Naive thymus-derived CD4-positive, alpha-beta T cell (primary cell): ENCODE results near the gene CACHD1. TPM values are rescaled to one million over a fixed set of nuclear protein-coding genes. Genes with fewer than 3 reads are reported as not detected.

ENCODE experiments used
- ATAC-seq: fragments of 150-1000 bp; cut with Tn5 transposase; 2 replicates; pipeline ENCODE4 v1.10.0; 2021; ENCODE audit warnings: mild to moderate bottlenecking, moderate library complexity
- CTCF ChIA-PET: fragments of 350-600 bp; sonication (Branson Sonifier 250); formaldehyde crosslinking; loops from one replicate; lab custom pipeline; 2021; ENCODE audit warnings: antibody characterized with exemption; lab: Charles Lee
- POLR2A ChIA-PET: fragments of 350-600 bp; sonication (Branson Sonifier 250); formaldehyde crosslinking; loops from one replicate; lab custom pipeline; 2021; ENCODE audit warnings: antibody characterized with exemption, inconsistent platforms; lab: Charles Lee
- DNase-seq, 9 donors: peaks; one replicate each; pipeline versions ENCODE4 v3.0.0 to v3.0.0-alpha.2; 2020 to 2022; ENCODE audit warnings: mixed read lengths in 1 of 9
- H3K27ac ChIP-seq: one replicate; pipeline ENCODE4 v1.7.0; 2013; ENCODE audit warnings: mild to moderate bottlenecking, low read depth, low read length, moderate library complexity
- H3K27me3 ChIP-seq, 2 donors: one replicate each; pipeline ENCODE4 v1.7.0; 2013; ENCODE audit warnings: low read length in 2 of 2, mild to moderate bottlenecking in 2 of 2, moderate library complexity in 2 of 2; ENCODE audit not compliant: control insufficient read depth in 2 of 2, insufficient read depth in 2 of 2
- H3K36me3 ChIP-seq, 3 experiments: 1 replicate in 2 of 3; 2 replicates in 1 of 3; pipeline ENCODE4 v1.7.0; 2013; ENCODE audit warnings: low read length in 3 of 3, mild to moderate bottlenecking in 3 of 3, moderate library complexity in 1 of 3; ENCODE audit not compliant: insufficient read depth in 3 of 3, control insufficient read depth in 2 of 3
- H3K4me1 ChIP-seq, 2 donors: one replicate each; pipeline ENCODE4 v1.7.0; 2013; ENCODE audit warnings: low read length in 2 of 2, mild to moderate bottlenecking in 2 of 2, moderate library complexity in 1 of 2; ENCODE audit not compliant: control insufficient read depth in 2 of 2, insufficient read depth in 2 of 2
- H3K4me3 ChIP-seq: 2 replicates; pipeline ENCODE4 v1.7.0; 2013; ENCODE audit warnings: mild to moderate bottlenecking, low read length
- H3K9me3 ChIP-seq, 3 experiments: 1 replicate in 2 of 3; 2 replicates in 1 of 3; pipeline ENCODE4 v1.7.0; 2013; ENCODE audit warnings: low read length in 3 of 3; ENCODE audit not compliant: control insufficient read depth in 2 of 3
- H3K27ac Mint-ChIP-seq, 9 donors: one replicate each; pipeline ENCODE4 v1.8.0; 2020 to 2022; ENCODE audit warnings: mixed read lengths in 9 of 9, mild to moderate bottlenecking in 8 of 9, moderate library complexity in 5 of 9, inconsistent platforms in 2 of 9
- H3K27me3 Mint-ChIP-seq, 5 donors: one replicate each; pipeline ENCODE4 v1.8.0; 2021 to 2022; ENCODE audit warnings: mixed read lengths in 5 of 5, mild to moderate bottlenecking in 1 of 5
- H3K36me3 Mint-ChIP-seq, 5 donors: one replicate each; pipeline ENCODE4 v1.8.0; 2020 to 2022; ENCODE audit warnings: mixed read lengths in 5 of 5, mild to moderate bottlenecking in 3 of 5, inconsistent platforms in 1 of 5
- H3K4me1 Mint-ChIP-seq, 7 donors: one replicate each; pipeline ENCODE4 v1.8.0; 2020 to 2022; ENCODE audit warnings: mixed read lengths in 7 of 7, mild to moderate bottlenecking in 3 of 7, inconsistent platforms in 1 of 7
- H3K4me3 Mint-ChIP-seq, 10 donors: one replicate each; pipeline ENCODE4 v1.8.0; 2020 to 2022; ENCODE audit warnings: mild to moderate bottlenecking in 10 of 10, mixed read lengths in 10 of 10, moderate library complexity in 6 of 10, inconsistent platforms in 2 of 10
- H3K9me3 Mint-ChIP-seq, 11 donors: one replicate each; pipeline ENCODE4 v1.8.0; 2020 to 2022; ENCODE audit warnings: mixed read lengths in 11 of 11, mild to moderate bottlenecking in 4 of 11, inconsistent platforms in 1 of 11, moderate library complexity in 1 of 11
- intact Hi-C, 2 donors: fragments of 100-400 bp; cut with micrococcal nuclease; formaldehyde crosslinking; loops; one replicate each; pipeline ENCODE4 v1.15.1; 2023
- polyA plus RNA-seq, 2 donors: library from polyadenylated mRNA; unstranded; fragments of 300-500 nt; fragmentation: Illumina TruSeq; gene quantifications; one replicate each; pipeline ENCODE4 v1.2.3, GENCODE V29; 2021
- total RNA-seq, 6 experiments: library from RNA in 5 of 6; stranded (reverse) in 5 of 6; gene quantifications; 1 replicate in 5 of 6; 2 replicates in 1 of 6; pipeline ENCODE4 v1.2.3 and lab custom pipeline; 2021 to 2026

Gene CACHD1
- total and polyA plus RNA-seq, 7 experiments from 2014 or later = 0.15 to 9.0 (median 3.4) TPM

GRCh38 chr1:64536836-64537490, 67.0 kb downstream of the CACHD1 start:
- Histone ChIP-seq H3K27ac (no peak overlapping the region), H3K4me1 (peaks cover 0 to 39% of the 10 kb centered on the region in 2 donors), H3K36me3 (no peaks in the 10 kb centered on the region), H3K9me3 (no peaks in the 10 kb centered on the region), H3K4me3 (no peak overlapping the region), H3K27me3 (no peaks in the 10 kb centered on the region)
- H3K4me3 Mint-ChIP-seq = peak overlapping the region in 7 of 10 donors; percentile 25 to 84 (median 41)
- peak overlapping the region in 6 of 9 donors; percentile 56 to 87 (median 72) for H3K27ac Mint-ChIP-seq
- CTCF ChIA-PET = no interaction called here
- DNase-seq (no peak), ATAC-seq (no peak)
- H3K27me3 Mint-ChIP-seq = peaks cover 0 to 2% (median 0%) of the 10 kb centered on the region in 5 donors
- H3K36me3 Mint-ChIP-seq = peaks cover 2 to 9% (median 6%) of the 10 kb centered on the region in 5 donors
- H3K9me3 Mint-ChIP-seq = peaks cover 0 to 6% (median 0%) of the 10 kb centered on the region in 11 donors
- intact Hi-C loops = no loop called here
- POLR2A ChIA-PET = interaction anchor here (0.6 to 1.9 kb wide), 4 partner anchors 14 to 42 kb away, joined by 3 to 9 read pairs (median 4); no protein-coding TSS in a partner anchor
- peaks cover 22 to 86% (median 54%) of the 10 kb centered on the region in 7 donors for H3K4me1 Mint-ChIP-seq

- ATAC-seq (no peak), DNase-seq (no peak)
- Mint-ChIP-seq H3K9me3 (peaks cover 0 to 4% (median 0%) of the 10 kb centered on the region in 11 donors), H3K36me3 (peaks cover 0 to 7% (median 4%) of the 10 kb centered on the region in 5 donors), H3K27me3 (peaks cover 0 to 5% (median 0%) of the 10 kb centered on the region in 5 donors), H3K27ac (peak overlapping the region in 8 of 9 donors; percentile 49 to 95 (median 85)), H3K4me1 (peaks cover 22 to 86% (median 55%) of the 10 kb centered on the region in 7 donors), H3K4me3 (peak overlapping the region in 9 of 10 donors; percentile 26 to 84 (median 59))
- Histone ChIP-seq H3K9me3 (no peaks in the 10 kb centered on the region), H3K36me3 (no peaks in the 10 kb centered on the region), H3K4me3 (no peak overlapping the region), H3K27ac (peak overlapping the region; percentile 43), H3K4me1 (peaks cover 0 to 39% of the 10 kb centered on the region in 2 donors), H3K27me3 (no peaks in the 10 kb centered on the region)
- intact Hi-C loops = loop anchor here in 1 of 2 donors (1.0 kb wide), 2 partner anchors 11 to 32 kb away; no protein-coding TSS in a partner anchor
- CTCF ChIA-PET = interaction anchor here (0.7 to 0.8 kb wide), 3 partner anchors 47 to 517 kb away, joined by 3 read pairs; no protein-coding TSS in a partner anchor
- POLR2A ChIA-PET = interaction anchor here (0.6 to 2.3 kb wide), 5 partner anchors 13 to 43 kb away, joined by 3 to 9 read pairs (median 6); no protein-coding TSS in a partner anchor
Observed at GRCh38 chr1:64537942-64538341, 68.0 kb downstream of the CACHD1 start.

- ChIA-PET POLR2A (interaction anchor here (0.7 to 2.3 kb wide), 4 partner anchors 13 to 208 kb away, joined by 3 to 9 read pairs (median 6); no protein-coding TSS in a partner anchor), CTCF (interaction anchor here (0.7 to 0.8 kb wide), 2 partner anchors 76 to 517 kb away, joined by 3 read pairs; no protein-coding TSS in a partner anchor)
- H3K27me3 Mint-ChIP-seq = peaks cover 0 to 5% (median 0%) of the 10 kb centered on the region in 5 donors
- Histone ChIP-seq H3K27me3 (no peaks in the 10 kb centered on the region), H3K4me1 (peaks cover 0 to 39% of the 10 kb centered on the region in 2 donors), H3K9me3 (no peaks in the 10 kb centered on the region), H3K27ac (peak overlapping the region; percentile 43), H3K36me3 (no peaks in the 10 kb centered on the region), H3K4me3 (no peak overlapping the region)
- peak overlapping the region in 7 of 9 donors; percentile 45 to 95 (median 84) for H3K27ac Mint-ChIP-seq
- H3K4me1 Mint-ChIP-seq = peaks cover 22 to 91% (median 55%) of the 10 kb centered on the region in 7 donors
- peak overlapping the region in 6 of 10 donors; percentile 18 to 84 (median 56) for H3K4me3 Mint-ChIP-seq
- ATAC-seq = no peak
- intact Hi-C loops = loop anchor here in 1 of 2 donors (1.0 kb wide), 2 partner anchors 11 to 32 kb away; no protein-coding TSS in a partner anchor
- peaks cover 0 to 4% (median 0%) of the 10 kb centered on the region in 11 donors for H3K9me3 Mint-ChIP-seq
- DNase-seq = peak in 3 of 9 donors; percentile 13 to 25 (median 20)
- peaks cover 0 to 7% (median 4%) of the 10 kb centered on the region in 5 donors for H3K36me3 Mint-ChIP-seq
Observed at GRCh38 chr1:64538389-64538788, 68.5 kb downstream of the CACHD1 start.

- ChIA-PET POLR2A (interaction anchor here (0.7 to 2.3 kb wide), 3 partner anchors 32 to 890 kb away, joined by 3 to 8 read pairs (median 4); no protein-coding TSS in a partner anchor), CTCF (interaction anchor here (0.6 kb wide), 1 partner anchor 17 kb away, joined by 3 read pairs; no protein-coding TSS in a partner anchor)
- peaks cover 0 to 43% of the 10 kb centered on the region in 2 donors for H3K4me1 ChIP-seq
- H3K27me3 ChIP-seq = no peaks in the 10 kb centered on the region
- H3K9me3 Mint-ChIP-seq = peaks cover 0 to 4% (median 0%) of the 10 kb centered on the region in 11 donors
- H3K4me3 Mint-ChIP-seq = peak overlapping the region in 6 of 10 donors; percentile 14 to 84 (median 49)
- H3K36me3 Mint-ChIP-seq = peaks cover 0 to 7% (median 3%) of the 10 kb centered on the region in 5 donors
- no peak overlapping the region for H3K4me3 ChIP-seq
- peak overlapping the region in 7 of 9 donors; percentile 53 to 95 (median 87) for H3K27ac Mint-ChIP-seq
- ATAC-seq (no peak), DNase-seq (no peak)
- H3K9me3 ChIP-seq = no peaks in the 10 kb centered on the region
- H3K27ac ChIP-seq = no peak overlapping the region
- peaks cover 25 to 98% (median 60%) of the 10 kb centered on the region in 7 donors for H3K4me1 Mint-ChIP-seq
- peaks cover 0 to 5% (median 0%) of the 10 kb centered on the region in 5 donors for H3K27me3 Mint-ChIP-seq
- intact Hi-C loops = no loop called here
- no peaks in the 10 kb centered on the region for H3K36me3 ChIP-seq
Observed at GRCh38 chr1:64539289-64539688, 69.4 kb downstream of the CACHD1 start.

GRCh38 chr1:64539781-64540218, 69.9 kb downstream of the CACHD1 start:
- DNase-seq (no peak), ATAC-seq (no peak)
- intact Hi-C loops = loop anchor here (1.0 to 10.0 kb wide), 5 partner anchors 11 to 425 kb away; partner anchors contain the start of genes CACHD1 (in 1 of the 2), JAK1 (in 1 of the 2) and RAVER2 (in 1 of the 2)
- Histone ChIP-seq H3K36me3 (no peaks in the 10 kb centered on the region), H3K27ac (peak overlapping the region; percentile 4), H3K4me1 (peaks cover 0 to 48% of the 10 kb centered on the region in 2 donors), H3K9me3 (no peaks in the 10 kb centered on the region), H3K4me3 (no peak overlapping the region), H3K27me3 (no peaks in the 10 kb centered on the region)
- ChIA-PET CTCF (no interaction called here), POLR2A (interaction anchor here (0.7 to 2.3 kb wide), 2 partner anchors 33 to 890 kb away, joined by 3 to 8 read pairs; no protein-coding TSS in a partner anchor)
- peaks cover 0 to 5% (median 0%) of the 10 kb centered on the region in 5 donors for H3K27me3 Mint-ChIP-seq
- H3K4me3 Mint-ChIP-seq = peak overlapping the region in 8 of 10 donors; percentile 55 to 84 (median 70)
- peaks cover 0 to 4% (median 0%) of the 10 kb centered on the region in 11 donors for H3K9me3 Mint-ChIP-seq
- H3K4me1 Mint-ChIP-seq = peaks cover 30 to 98% (median 65%) of the 10 kb centered on the region in 7 donors
- H3K36me3 Mint-ChIP-seq = peaks cover 0 to 4% (median 0%) of the 10 kb centered on the region in 5 donors
- H3K27ac Mint-ChIP-seq = peak overlapping the region in 8 of 9 donors; percentile 74 to 95 (median 92)
